Anterior cingulate cortex (tissue), 58 donors: ENCODE results near the gene OBSCN.
"Not testable (repeated sequence)": the region's sequence is repeated elsewhere in the genome, so short reads cannot be mapped to it uniquely, and the experiment has no call there.

Experiments used
- DNase-seq, 58 donors: peaks; one replicate each; lab custom pipeline; 2025; lab: John Stamatoyannopoulos, UW

Gene OBSCN

DNA sequence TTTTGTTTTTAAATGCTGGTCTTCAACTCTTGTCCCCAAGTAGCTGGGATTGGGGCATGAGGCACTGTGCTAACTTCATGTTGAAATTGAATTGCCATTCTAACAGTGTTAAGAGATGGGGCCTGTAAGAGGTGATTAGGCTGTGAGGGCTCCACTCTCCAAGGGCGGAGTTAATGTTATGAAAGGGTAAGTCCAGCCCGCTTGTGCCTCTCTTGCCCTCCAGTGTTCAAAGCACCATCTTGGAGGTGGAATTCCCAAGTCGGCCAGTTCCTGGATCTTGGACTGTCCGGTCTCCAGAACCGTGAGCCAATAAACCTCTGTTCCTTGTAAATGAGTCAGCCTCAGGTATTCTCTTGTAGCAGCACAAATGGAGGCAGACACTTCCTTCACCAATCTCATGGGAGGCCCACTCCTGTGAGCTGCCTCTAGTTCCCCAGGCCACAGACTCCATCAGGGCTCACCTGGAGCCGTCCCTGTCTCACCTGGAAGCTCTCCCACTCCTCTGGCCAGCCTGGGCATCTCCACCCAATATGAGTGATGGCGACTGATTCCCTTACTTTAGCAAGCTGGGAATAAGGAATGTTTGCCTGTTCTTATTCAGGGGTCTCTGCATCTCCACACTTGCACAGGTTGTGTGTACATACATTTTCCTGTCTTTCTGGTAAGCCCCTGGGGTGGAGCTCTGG is 26.7 kb upstream of the OBSCN start:
- no peak for DNase-seq

GRCh38 chr1:228181645-228182034 is 26.2 kb upstream of the OBSCN start:
- no peak for DNase-seq

DNA sequence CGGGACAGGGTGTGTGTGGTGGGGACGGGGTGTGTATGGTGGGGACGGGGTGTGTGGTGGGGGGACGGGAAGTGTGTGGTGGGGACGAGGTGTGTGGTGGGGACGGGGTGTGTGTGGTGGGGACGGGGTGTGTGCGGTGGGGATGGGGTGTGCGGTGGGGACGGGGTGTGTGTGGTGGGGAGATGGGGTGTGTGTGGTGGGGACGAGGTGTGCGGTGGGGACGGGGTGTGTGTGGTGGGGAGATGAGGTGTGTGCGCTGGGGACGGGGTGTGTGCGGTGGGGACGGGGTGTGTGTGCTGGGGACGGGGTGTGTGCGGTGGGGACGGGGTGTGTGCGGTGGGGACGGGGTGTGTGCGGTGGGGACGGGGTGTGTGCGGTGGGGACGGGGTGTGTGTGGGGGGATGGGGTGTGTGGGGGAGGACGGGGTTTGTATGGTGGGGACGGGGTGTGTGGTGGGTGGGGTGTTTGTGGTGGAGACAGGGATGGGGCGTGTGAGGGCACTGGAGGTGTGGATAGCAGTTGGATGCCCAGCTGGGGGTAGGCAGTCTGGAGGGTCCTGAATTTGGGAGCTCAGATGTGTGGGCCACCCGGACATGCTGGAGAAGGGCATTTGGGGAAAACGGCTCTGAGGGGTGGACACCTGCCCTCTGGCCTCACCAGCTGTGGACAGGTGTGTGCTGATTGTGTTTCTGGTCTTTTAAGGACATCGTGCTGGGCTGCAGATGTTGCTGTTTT is 25.4 kb upstream of the OBSCN start:
- no peak for DNase-seq

DNA sequence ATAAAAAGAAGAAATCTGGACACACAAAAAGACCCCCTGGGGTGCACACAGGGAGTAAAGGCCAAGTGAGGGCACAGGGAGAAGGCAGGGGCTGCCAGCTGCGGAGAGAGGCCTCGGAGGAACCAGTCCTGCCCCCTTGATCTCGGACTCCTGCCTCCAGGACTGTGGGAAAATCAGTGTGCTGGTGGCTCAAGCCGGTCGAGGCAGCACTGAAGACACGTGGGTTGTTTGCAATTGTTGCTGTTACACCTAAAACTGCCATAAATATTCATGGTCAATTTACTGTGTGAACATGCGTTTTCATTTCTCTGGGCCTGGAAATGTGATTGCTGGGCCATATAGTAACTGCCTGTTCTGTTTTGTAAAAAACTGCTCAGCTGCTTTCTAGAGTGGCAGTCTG is 23.7 kb upstream of the OBSCN start:
- no peak for DNase-seq

GRCh38 chr1:228185641-228185965 is 22.2 kb upstream of the OBSCN start:
- DNase-seq = no peak

DNA sequence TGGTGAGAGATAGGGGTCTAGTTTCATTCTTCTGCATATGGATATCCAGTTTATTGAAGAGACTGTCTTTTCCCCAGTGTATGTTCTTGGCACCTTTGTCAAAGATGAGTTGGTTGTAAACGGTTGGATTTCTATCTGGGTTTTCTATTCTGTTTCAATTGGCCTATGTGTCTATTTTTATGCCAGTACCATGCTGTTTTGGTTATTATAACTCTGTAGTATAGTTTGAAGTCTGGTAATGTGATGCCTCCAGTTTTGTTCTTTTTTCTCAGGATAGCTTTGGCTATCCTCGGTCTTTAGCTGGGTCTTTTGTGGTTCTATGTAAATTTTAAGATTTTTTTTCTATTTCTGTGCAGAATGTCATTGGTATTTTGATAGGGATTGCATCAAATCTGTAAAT is 19.6 kb upstream of the OBSCN start:
- not testable (repeated sequence) for DNase-seq

DNA sequence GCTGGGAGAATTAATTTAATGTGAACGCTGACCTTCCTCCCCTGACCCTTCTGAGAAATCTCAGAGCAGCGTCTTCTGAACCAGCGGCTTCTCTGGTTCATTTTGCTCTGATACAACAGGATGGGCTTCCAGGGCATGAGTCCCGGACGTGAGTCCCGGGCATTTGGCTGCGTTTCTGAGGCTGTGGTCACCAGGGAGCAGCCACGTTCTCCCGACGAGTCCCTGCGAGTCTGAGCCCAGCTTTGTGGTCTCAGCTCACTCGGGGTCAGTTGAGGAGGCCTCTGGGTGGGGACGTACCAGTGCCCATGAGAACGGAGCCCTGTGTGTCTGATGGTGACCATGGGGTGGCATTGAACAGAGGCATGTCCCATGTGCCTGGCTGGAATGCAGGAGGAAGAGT is 17.7 kb upstream of the OBSCN start:
- no peak for DNase-seq

DNA sequence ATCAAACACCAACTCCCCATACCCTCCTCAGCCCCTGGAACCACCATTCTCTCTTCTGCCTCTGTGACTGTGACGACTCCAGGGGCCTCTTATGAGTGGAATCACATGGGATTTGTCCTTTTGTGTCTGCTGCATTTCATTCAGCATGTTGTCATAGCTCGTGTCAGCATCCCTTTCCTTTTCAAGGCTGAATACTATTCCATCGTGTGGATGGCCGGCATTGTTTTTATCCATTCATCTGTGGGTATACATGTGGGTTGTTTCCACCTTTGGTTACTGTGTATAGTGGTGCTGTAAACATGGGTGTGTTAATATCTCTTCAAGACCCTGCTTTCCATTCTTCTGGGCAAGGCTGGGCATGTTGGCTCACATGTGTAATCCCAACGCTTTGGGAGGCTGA is 17.1 kb upstream of the OBSCN start:
- DNase-seq = no peak

DNA sequence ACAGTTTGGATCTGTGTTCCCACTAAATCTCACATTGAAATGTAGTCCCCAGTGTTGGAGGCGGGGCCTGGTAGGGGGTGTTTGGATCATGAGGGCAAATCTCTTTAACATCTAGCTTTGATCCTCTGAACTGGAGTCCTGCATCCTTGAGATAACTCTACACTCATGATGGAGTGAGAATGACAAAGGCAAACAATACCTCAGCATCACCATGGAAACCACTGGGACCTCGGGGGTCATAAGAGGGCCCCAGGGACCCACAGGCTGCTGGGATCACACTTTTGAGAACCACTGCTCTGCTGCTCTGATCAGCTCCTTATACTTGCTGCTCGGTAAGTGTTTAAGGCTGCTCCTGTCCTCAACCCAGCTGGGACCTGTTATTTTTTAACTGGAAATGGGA is 13.4 kb upstream of the OBSCN start:
- DNase-seq = no peak

GRCh38 chr1:228194921-228195812 is 12.7 kb upstream of the OBSCN start:
- no peak for DNase-seq

DNA sequence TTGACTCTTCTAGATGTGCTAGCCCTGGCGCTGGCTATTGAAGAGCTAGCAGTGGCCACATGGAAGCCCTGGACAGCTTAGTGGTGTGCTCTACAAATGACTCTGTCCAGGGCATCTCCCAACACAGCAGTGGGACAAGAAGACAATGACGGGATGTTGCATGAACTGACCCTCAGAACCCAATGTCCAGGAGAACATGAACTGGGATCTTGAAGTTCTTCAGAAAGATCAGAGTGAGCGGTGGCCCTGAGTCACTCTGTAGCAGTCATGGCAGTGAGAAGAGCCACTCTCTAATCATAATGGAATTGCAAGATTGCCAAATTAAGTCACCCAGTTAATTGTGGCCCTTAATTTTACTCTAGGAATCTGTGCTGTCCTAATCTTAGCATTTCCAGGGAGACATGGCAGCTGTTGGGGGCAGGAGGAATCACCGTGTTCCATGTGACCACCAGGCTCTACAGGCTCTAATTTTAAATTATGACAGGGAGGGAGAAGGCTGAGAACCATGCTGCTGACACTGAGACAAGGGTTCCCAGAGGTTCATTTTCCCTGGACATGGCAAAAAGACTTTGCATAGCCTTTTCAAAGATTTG is 10.2 kb upstream of the OBSCN start:
- no peak for DNase-seq

GRCh38 chr1:228198977-228199590 is 8.8 kb upstream of the OBSCN start:
- no peak for DNase-seq

- DNase-seq = no peak
Observed at GRCh38 chr1:228204958-228205357, 2.9 kb upstream of the OBSCN start.

DNA sequence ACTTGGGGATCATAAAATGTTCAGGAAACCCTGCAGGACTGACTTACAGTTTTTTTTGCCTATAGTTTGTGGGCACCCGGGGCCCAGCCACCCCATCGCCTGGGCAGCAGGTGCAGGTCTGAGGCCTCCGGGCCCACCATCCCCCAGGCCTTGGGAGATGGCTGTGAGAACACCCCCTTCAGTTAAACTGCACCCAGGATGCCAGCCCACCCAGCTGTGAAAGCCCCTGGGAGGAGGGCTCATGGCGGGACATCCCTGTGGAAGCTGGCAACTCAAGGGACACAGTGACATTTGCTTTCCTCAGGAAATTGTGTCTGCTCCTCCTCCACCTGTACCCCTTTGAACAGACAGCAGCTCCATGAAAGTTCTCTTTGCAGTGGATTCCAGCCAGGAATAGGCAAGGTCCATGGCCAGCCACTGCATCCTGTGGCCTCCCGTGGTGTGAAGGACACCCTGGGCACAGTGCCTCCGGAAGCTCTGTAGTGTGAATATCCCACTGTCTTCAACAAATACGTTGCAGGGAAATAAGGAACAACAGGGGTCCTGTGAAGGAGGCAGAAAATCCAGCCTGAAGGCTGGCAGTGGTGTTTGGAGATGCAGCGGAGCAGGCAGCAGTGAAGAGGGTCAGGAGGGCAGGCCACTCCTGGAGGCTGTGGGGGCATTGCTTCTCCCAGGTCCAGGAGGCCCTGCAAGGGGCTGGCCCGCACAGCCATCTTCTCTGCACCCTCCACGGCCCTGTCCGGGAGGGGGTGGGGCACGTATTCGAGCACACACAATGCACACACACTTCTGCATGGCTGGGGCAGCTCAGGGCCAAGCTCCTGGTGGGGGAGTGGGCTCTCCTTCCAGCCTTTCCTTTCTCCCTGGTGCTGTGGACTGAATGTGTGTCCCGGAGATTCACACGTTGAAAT is 2.1 kb upstream of the OBSCN start:
- no peak for DNase-seq

DNA sequence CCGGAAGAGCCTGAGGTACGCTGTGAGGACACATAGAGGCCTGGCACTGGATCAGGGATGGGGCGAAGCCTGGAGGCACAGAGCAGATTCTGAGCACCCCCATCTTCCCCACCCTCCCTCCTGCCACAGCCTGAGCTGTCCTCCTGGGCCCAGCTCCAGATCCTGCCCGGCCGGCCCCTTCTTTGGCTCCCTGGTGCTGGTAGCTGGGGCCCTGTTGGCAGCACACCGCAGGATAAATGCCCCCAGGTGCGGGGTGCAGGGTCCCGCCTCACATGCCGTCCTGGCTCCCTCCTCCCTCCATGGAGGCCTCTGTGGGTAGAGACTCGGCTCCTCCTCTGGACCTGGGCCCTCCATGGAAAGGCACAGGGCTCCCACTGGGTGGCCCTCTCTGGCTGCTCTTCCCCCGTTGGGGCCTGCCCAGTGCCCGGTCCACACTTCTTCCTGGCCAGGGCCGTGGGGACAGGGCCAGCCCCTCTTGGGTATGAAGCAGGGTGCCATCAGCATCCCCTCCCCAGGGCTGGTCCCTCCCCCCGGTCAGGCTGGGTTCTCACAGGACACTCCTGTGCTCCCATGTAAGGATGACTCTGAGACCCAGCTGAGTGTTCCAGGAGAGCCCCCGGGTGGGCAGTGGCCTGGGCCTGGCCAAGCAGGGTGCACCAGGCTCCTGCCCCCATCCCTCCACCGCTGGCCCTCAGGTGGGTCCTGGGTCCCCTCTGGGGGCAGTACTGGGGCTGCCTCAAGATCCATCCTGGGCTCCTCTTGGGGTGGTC is 1.1 kb upstream of the OBSCN start:
- DNase-seq = no peak

DNA sequence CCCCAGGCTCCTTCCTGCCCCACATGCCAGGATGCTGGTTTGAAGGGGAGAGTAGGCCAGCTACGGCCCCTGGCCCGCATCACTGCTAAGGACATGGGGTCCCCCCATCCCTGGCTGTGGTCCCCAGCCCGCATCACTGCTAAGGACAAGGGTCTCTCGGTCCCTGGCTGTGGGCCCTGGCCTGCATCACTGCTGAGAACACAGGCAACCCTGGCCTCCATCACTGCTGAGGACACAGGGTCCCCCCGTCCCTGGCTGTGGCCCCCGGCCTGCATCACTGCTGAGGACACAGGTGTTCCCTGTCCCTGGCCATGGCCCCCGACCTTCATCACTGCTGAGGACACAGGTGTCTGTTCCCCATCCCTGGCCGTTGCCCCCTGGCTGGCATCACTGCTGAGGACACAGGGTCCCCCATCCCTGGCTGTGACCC is 448 bp upstream of the OBSCN start:
- no peak for DNase-seq

GRCh38 chr1:228208831-228209551 is 1.1 kb downstream of the OBSCN start:
- no peak for DNase-seq

DNA sequence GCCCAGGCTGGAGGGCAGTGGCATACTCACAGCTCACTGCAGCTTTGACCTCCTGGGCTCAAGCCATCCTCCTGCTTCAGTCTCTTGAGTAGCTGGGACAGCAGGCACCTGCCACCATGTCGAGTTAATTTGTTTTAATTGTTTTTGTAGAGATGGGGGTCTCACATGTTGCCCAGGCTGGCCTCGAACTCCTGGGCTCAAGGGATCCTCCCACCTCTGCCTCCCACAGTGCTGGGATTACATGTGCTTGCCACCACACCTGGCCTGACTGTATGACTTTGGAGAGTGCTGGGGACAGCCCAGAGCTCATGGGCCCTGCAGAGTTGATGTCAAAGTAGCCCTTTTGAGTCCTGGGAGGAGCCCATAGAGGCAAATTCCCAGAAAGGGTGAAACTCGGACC is 1.8 kb downstream of the OBSCN start:
- no peak for DNase-seq
